MV-4-11 (cell line): ENCODE results near the gene CNTNAP4.

ENCODE experiments used
- DNase-seq: peaks from one replicate; lab custom pipeline; 2025; lab: John Stamatoyannopoulos, UW

CNTNAP4 gene

DNA sequence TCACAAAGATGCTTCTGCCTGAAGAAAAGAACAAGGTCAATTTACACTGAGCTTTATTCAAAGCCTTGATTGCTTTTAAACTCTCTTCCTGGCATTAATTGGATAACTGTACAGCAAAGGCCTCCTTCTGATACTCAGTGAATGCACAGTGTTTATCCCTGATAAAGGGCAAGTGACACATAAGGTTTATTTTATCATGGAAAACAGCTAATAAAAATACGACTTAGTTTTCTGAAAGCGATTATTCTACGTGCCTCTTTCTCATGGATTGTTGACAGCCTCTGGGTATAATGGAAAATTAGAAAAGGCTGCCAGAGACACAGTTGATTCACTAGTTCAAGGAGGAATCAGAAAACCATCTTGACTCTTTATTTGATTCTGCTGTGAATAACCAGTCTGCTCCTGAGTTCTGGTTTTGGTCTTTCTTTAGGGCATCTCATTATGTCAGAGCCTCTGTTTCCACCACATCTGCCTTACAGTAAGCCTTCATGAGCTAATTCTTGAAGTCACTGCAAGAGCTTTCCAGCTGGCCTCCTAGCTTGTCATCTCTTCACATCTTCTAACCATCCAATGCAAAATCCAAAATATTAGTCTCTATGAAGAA, 212.9 kb downstream of the CNTNAP4 start:
- no peak for DNase-seq

DNA sequence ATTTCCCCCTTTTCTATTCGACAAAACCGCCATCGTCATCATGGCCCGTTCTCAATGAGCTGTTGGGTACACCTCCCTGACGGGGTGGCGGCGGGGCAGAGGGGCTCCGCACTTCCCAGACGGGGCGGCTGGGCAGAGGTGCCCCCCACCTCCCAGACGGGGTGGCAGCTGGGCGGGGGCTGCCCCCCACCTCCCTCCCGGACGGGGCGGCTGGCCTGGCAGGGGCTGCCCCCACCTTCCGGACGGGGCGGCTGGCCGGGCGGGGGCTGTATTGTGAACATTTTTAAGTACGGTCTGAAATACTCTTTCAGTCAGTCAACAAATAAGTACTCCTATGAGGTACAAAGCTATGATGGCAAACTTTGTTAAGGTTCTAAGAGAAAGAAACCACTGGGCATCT, 222.8 kb downstream of the CNTNAP4 start:
- DNase-seq: no peak

DNA sequence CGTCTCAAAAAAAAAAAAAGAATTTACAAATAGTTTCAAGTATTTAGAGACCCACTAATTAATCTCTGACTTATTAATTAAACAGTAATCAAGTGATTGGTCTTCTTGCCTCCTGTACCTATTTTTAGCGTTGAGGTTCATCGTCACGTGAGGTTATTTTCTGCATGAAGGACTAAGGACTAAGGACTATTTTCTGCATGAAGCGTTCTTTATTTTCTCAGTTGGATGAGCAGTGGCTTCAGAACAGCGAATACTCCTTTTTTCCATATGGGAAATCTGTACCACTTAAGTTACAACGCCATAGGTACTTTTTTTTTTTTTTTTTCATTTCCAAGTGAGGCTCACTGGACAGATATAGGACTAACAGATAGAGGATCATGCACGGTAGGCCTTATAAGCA, 224.9 kb downstream of the CNTNAP4 start:
- no peak for DNase-seq

DNA sequence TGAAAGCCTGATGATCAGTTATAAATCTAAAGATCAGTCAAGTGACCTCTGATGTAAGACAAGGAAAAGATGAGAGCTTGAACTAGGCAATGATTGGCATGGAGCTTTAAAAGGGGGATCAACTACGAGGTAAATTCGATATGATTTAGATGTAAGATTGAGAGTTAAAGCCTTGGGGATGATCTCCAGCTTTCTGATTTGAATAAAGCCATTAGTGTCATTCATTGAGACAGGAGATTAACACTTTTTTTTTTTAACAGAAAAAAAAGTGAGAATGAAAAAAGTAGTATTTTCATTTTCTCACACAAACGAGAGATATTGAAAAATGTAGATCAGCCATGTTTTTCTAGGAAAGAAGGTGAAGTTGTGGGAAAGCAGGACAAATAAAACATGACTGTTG, 225.4 kb downstream of the CNTNAP4 start:
- no peak for DNase-seq

DNA sequence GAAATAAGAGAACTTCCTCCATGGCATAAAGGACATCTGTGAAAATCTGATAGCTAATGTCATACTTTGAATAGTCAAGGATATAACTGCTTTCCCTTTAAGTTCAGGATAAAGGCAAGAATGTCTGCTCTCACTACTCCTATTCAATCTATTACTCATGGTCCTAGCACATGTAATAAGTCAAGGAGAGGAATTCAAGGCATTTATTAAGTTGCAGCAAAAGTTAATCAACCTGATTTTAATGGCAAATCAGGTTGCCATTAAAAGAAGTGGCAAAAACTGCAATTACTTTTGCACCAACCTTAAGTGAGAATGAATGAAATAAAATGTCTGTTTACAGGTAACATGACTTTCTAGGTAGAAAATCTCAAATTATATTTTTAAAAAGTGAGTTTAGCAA, 225.9 kb downstream of the CNTNAP4 start:
- DNase-seq: no peak

DNA sequence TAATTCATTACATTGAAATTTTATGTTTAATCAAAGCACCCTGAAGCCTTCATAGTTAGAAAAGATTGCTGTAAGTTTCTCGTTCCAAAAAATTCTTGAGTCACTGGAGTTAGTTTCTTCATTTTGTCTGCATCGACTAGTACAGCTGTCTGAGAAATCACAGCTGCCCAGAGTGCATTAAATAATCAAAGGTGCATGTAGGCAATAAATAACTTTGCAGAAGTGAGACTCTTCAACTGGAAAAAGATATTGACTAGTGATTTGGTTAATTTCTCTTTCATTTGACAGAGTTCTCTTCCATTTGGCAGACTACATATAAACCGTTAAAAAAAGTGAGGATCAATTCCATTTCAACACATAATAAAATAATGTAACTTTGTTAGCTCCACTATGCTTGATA, 234.0 kb downstream of the CNTNAP4 start:
- no peak for DNase-seq

DNA sequence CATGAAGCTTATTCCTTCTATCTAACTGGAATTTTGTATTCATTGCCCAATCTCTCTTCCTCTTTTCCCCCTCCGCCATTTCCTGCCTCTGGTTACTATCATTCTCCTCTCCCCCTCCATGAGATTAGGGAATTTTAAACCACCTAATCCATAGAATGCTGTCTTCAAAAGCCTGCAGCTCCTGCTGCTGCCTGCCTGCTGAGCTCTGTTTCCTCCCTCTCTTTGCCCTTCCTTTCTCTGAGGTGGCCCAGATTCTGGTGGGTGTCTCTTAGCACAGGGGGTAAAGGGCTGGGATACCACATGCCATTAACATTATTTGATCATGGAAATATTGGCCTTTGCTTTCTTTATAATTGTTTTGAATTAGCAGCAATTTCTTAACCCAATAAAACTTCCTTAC, 241.6 kb downstream of the CNTNAP4 start:
- no peak for DNase-seq

DNA sequence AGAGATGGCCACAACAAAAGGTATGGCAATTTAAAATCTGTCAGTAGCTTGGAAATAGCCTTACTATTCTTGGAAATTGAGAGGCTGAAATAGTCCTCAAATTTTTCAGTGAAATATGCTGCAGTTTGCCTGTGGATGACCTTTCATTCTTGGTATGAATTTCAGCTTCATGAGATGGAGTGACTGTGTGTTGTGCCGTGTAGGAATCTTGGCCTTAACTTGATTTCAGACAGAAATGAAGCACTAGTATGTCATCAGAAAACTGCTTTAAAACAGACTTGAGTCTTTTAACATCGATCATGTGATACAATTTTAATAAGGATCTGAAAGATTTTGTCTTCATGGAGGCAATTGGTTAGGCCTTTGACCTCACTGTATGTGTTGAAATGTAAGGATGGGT, 247.2 kb downstream of the CNTNAP4 start:
- no peak for DNase-seq

DNA sequence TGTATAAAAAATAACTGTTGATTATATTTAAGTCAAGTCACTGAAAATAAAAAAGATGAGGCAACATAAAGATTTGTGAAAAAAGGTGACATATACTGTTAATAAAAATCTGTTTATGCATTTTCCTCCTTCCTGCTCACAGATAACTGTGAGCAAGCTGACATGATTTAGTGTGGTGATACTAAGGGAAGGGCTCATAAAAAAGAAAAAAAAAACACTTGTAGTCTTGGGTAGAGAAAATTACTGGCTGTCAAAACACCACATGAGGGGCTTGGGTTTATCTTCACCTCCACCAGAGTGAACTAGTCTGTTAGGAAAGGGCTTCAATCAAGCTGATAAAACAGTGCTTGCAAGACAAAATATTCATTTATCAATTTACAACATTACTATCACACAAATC, 247.6 kb downstream of the CNTNAP4 start:
- DNase-seq: no peak

DNA sequence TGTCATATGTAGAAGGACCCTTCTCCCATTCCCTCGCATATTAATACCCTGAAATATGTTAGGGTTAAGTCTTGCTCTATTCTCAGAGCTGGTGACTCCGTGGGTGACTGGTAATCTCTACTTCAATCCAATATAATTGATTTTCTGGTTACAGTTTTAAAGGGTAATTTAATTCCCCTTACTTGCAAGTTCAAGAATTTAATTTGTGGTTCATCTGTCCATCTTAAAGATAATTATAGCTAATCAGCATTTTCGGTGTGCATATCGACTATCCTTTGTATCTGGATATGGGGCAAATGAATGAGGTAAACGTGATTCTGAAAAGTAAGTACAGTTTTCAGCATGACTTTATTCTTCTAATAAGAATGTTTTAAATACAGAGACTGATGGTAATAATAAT, 250.0 kb downstream of the CNTNAP4 start:
- no peak for DNase-seq

DNA sequence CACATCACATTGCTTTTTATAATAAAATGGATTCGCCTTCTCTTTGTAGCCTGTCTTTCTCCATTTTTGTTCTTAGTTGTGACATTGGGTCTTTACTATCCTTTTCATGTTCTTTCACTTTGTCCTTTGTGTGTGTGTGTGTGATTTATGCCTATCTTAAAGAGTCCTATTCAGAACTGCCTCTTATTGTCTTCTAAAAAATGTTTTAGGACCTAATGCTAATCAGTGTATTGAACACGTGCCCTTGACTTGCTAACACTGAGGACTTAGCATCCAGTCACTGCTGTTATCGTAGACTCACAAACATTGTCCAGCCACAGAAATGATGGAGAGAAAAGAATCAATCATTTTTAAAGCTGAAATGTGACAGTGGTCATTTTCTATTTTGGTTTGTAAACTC, 251.9 kb downstream of the CNTNAP4 start:
- no peak for DNase-seq

DNA sequence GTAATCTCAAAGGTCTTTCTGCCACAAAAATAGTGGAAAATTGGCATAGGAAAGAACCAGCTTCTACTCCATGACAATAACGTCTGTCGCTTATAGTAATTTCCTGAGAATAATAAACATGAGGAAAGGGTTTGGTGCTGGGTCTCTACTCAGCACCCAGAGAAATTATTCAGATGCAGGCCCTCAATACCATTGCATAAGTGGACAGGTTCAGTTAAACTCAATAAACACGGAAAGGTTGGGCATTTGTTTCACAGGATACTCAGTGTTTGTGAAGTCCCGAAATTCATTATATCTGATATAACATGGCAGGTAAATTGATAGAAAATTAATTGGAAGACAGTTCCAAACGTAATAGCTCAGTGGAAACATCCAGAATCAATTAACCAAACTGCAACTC, 254.0 kb downstream of the CNTNAP4 start:
- DNase-seq: no peak

DNA sequence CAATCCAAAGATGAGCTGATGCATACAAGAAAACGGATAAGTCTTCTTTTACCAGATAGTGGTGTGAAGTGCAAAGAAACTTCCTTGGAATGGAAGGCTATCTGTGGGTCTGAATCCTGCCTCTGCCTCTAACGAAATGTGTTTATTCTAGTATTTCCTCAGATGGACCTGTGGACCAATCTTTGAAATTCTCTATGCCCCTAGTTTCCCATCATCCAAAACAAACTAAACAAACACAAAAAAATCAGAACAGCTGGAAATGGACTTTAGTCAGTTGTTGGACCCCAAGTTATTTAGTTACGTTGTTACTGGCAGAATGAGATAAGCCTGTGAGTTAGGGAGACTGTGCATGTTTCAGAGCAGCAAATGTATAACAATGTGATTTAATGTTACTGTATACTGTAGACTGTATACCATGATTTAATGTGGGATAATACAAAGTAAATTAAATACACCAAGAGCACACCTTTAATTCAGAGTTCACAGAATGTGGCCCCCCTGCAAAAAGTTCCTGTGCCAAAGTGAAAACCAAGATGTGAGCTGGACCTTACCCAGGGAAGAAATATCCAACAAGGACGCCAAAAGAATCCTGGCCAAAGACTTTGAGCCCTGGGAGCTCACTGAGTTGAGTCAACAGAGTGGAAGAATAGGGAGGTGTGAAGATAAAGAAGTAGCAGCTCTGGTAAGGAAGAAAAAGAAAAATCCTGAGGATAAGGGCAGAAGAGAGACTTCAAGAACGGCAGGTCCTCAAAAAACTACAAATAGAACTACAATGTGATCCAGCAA, 255.2 kb downstream of the CNTNAP4 start:
- no peak for DNase-seq

DNA sequence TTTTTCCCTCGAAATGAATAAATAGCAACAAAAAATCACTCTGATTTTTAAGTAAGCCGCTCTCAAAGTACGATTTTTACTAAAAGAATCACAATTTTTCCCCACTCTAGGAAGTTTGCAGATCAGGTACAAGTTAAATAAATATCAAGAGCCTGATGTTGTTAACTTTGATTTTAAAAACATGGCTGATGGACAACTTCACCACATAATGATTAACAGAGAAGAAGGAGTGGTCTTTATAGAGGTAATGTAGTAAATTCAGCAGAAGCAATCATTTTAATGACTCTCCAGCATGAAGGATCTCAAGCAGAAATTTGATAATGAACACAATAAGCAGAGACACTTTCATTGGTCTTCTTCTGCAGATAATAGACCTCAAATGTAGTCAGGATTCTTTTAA, 262.4 kb downstream of the CNTNAP4 start:
- no peak for DNase-seq

DNA sequence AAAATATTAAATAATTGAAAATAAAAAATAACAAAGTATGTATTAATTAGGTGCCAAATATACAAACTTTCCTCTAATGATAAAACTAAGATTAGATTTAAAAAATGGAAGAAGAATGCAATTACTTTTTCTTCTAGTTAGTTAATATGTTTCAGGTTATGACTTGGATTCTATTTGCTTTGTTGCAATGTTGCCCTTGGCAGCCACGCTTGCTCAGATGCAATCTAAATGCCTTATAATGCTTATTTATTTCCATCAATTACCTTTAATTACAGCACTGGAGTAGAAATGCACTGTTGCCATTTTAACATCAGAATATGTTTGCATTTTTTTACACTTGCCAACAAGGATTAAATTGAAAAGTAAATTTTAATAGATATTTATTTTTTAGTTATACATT, 263.9 kb downstream of the CNTNAP4 start:
- no peak for DNase-seq

DNA sequence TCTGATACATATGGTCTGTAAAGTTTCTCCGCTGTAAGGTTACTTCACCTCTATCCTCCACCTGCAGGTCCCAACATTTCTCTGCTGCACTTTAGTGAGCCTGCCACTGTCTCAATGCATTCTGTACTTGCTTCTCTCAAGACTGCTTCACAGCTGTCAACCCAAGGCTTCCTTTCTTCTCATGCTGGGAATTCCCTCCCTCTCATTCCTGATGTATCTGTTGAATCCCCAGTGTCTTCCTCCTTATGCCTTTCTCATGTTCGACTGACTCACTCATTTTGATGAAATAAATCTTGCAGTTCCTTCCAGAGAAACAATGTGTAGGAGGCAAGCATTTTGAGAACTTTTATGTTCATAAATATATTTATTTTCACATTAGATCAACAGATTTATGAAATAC, 288.3 kb downstream of the CNTNAP4 start:
- DNase-seq: no peak

DNA sequence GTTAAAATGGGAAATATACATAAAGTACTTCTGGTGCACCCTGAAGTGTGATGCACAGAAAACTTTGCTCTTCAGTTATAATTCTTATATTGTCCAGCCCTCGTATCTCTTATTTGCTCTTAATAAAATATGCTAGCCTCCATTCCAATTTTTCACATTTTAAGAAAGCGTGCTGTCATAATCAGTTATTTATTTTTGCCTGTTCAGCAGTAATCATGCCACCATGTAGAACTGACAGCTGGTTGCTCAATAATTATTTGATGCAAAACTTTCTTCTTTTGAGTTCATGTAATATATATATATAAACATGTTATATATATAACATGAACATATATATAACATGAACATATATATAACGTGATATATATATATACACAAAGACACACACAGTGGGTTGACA, 294.6 kb downstream of the CNTNAP4 start:
- no peak for DNase-seq

DNA sequence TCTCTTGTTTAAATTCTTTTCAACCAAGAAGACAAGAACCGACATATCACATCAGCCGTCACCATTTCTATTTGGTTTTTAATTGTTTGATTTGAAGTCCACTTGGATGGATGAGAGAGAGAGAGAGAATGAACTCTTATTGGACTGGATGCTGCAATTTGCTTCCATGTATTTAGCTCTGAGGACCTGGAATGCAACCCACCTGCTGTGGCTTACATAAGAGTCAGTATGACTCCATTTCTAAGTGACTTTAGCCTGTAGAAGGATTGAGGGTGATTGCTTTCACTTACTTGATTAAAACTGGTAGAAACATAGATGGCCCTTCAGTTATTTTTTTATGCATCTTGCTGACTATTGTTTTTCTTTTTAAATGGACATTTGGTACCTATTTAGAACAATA, 296.1 kb downstream of the CNTNAP4 start:
- no peak for DNase-seq

DNA sequence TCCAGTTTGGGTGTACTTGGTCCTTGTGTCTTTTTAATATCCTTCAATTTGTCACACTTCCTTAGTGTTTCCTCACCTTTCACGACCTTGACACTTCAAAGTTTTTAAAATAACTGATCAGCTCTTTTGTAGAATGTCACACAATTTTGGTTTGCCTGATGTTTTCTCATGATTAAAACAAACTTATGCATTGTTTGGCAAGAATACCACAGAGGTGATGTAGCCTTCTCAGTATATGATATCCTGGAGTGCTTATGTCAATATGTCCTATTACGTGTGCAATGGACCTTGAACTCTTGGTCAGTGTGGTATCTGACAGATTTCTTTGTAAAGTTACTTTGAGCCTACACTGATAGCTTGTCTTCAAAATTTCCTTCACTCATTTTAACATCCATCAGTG, 297.4 kb downstream of the CNTNAP4 start:
- DNase-seq: no peak

DNA sequence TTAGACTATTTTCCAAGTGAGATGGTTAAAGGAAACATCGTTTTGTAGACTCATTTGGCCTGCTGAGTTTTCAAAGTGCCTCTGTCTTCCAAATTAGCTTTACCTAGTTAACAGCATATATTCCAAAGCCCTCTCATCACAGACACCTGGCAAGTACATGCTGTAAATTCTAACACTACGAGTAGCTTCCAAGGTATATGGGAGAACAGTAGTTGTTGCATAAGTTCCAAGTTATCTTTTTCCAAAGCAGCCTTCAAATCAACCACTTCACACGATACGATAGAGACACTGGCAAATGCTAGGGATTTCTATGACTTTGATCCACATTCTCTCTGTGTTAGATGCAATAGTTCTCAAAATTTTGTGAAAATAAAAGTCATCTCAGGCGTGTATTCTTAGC, 299.3 kb downstream of the CNTNAP4 start:
- no peak for DNase-seq

DNA sequence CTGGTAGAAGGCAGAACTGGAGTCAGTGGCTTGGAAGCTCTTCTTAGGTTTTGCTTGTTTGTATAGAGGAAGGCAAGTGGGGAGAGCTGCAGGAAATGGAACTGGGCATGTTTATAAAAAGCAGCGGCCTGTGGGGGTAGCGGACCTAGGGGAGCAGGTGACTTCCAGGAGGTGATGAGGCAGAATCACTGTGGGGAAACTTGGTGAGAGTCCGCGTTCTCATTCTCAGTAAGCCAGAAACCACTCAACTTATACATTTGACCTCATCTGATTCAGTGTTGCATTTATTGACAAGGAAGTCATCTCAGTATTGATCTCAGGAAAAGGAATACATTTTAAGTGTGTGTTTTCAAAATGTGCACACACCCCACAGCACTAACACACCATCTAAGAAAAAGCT, 299.8 kb downstream of the CNTNAP4 start:
- DNase-seq: no peak

DNA sequence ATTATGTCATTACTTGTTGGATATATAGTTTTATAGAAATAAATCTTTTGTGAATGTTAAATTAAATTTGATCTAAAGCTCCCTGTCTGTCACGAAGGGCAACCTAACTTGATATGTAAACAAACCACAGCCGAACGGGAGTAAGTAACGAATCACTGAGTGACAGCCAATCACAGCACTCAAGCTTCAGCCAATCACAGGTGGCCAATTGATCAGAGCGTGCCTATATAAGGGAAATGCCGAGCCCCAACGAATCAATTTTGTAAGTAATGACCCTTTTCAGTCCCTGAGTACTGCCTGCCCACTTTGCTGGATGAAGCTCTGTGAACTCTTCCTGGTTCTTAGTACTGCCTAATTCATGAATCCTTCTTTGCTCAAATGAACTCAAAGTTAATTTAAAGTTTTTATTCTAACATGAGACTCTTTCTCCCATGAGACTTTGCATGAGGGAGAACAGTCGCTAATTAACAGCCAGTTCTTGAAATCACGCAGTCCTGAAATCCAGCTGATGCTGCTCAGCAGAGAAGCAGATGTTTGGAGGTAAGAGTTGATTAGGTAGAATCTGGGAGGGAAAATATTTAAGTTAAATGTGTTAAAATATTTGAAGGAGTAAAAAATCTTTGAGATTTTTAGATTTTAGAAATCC, 302.2 kb downstream of the CNTNAP4 start:
- DNase-seq: no peak

DNA sequence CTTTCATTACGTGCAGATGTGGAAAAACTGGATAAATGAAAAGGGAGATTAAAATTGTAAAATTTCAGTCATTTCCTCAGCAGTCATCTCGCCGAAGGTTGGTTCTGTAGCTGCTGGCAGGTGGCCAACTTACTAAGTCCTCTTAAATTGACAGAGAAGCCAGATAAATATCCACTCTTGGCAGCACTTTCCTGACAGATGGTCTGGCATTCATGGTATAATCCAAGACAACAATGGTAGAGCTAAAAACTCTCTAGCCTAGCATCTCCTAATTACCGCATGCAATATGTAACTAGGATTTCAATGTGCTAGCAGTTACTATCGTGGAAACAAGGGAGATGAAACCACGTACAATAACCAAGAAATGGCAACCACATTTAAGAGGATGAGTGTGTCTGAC, 306.3 kb downstream of the CNTNAP4 start:
- no peak for DNase-seq

DNA sequence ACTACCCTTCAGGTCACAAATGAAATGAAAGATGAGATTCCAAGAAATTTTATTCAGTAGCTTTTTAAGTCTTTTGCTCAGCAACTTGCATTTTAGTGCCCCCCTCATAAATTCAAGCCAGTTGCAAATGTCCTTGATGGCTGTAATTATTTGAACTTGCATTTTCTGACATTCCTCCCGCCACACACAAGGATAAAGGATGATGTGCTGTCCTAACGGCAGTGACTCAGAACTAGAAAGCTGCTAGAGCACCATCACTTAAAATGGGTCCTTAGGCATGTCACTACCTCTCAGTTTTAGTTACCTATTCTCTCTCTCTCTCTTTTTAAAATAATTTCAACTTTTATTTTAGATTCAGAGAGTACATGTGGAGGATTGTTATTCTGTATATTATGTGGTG, 306.7 kb downstream of the CNTNAP4 start:
- no peak for DNase-seq
